Measurements from ENCODE around the gene EXO1.
"Not testable (repeated sequence)": the region's sequence is repeated elsewhere in the genome, so short reads cannot be mapped to it uniquely, and the experiment has no call there.

Gene EXO1

GRCh38 chr1:241822846-241823245 lies 25.2 kb upstream of the EXO1 start:
- H3K4me2 ChIP-seq (ENCODE audit: low read depth, low read length, poor library complexity, severe bottlenecking): no peak overlapping the region

GRCh38 chr1:241823925-241824324 lies 24.1 kb upstream of the EXO1 start:
- Histone ChIP-seq H3K9me3 (ENCODE audit: insufficient read depth, low read length) (no peaks in the 10 kb centered on the region), H3K4me3 (ENCODE audit: insufficient read depth, low read length, poor library complexity, severe bottlenecking) (no peak overlapping the region), H4K20me1 (ENCODE audit: low read depth, low read length) (no peaks in the 10 kb centered on the region), H3K27me3 (ENCODE audit: low read length) (no peaks in the 10 kb centered on the region), H3K9ac (ENCODE audit: low read length) (no peak overlapping the region), H2AFZ (ENCODE audit: low read depth, low read length, severe bottlenecking) (no peak overlapping the region), H3K9me2 (replicated peaks; ENCODE audit: insufficient read depth, low read length) (no peaks in the 10 kb centered on the region), H3F3A (ENCODE audit: insufficient read depth) (no peaks in the 10 kb centered on the region), H3K4me2 (ENCODE audit: low read depth, low read length, poor library complexity, severe bottlenecking) (no peak overlapping the region), H3K27ac (ENCODE audit: low read depth, low read length) (no peak overlapping the region), H3K36me3 (ENCODE audit: low read length) (no peaks in the 10 kb centered on the region), H3K79me2 (ENCODE audit: insufficient read depth, low read length) (no peaks in the 10 kb centered on the region)
- TF ChIP-seq, protein P1, sequence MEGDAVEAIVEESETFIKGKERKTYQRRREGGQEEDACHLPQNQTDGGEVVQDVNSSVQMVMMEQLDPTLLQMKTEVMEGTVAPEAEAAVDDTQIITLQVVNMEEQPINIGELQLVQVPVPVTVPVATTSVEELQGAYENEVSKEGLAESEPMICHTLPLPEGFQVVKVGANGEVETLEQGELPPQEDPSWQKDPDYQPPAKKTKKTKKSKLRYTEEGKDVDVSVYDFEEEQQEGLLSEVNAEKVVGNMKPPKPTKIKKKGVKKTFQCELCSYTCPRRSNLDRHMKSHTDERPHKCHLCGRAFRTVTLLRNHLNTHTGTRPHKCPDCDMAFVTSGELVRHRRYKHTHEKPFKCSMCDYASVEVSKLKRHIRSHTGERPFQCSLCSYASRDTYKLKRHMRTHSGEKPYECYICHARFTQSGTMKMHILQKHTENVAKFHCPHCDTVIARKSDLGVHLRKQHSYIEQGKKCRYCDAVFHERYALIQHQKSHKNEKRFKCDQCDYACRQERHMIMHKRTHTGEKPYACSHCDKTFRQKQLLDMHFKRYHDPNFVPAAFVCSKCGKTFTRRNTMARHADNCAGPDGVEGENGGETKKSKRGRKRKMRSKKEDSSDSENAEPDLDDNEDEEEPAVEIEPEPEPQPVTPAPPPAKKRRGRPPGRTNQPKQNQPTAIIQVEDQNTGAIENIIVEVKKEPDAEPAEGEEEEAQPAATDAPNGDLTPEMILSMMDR (IDR thresholded peaks at IDR 0.05; ENCODE audit: insufficient read depth, low read length, poor library complexity, severe bottlenecking): no peak
- TF ChIP-seq EZH2phosphoT487 (conservative IDR thresholded peaks at IDR 0.05; ENCODE audit: low read length): no peak

More at GRCh38 chr1:241822846-241823245, 25.2 kb upstream of the EXO1 start:
- no peaks in the 10 kb centered on the region for H3K79me2 ChIP-seq (ENCODE audit: insufficient read depth, low read length)
- H3K9ac ChIP-seq (ENCODE audit: low read length): no peak overlapping the region
- no peak for TF ChIP-seq EZH2phosphoT487 (conservative IDR thresholded peaks at IDR 0.05; ENCODE audit: low read length)
- TF ChIP-seq, protein P1 (IDR thresholded peaks at IDR 0.05; ENCODE audit: insufficient read depth, low read length, poor library complexity, severe bottlenecking): no peak
- H3K9me2 ChIP-seq (replicated peaks; ENCODE audit: insufficient read depth, low read length): no peaks in the 10 kb centered on the region
- no peaks in the 10 kb centered on the region for H3K36me3 ChIP-seq (ENCODE audit: low read length)
- no peak overlapping the region for H3K4me3 ChIP-seq (ENCODE audit: insufficient read depth, low read length, poor library complexity, severe bottlenecking)
- H3K27me3 ChIP-seq (ENCODE audit: low read length): no peaks in the 10 kb centered on the region
- no peaks in the 10 kb centered on the region for H3K9me3 ChIP-seq (ENCODE audit: insufficient read depth, low read length)
- H4K20me1 ChIP-seq (ENCODE audit: low read depth, low read length): no peaks in the 10 kb centered on the region
- no peaks in the 10 kb centered on the region for H3F3A ChIP-seq (ENCODE audit: insufficient read depth)
- no peak overlapping the region for H3K27ac ChIP-seq (ENCODE audit: low read depth, low read length)
- no peak overlapping the region for H2AFZ ChIP-seq (ENCODE audit: low read depth, low read length, severe bottlenecking)

DNA sequence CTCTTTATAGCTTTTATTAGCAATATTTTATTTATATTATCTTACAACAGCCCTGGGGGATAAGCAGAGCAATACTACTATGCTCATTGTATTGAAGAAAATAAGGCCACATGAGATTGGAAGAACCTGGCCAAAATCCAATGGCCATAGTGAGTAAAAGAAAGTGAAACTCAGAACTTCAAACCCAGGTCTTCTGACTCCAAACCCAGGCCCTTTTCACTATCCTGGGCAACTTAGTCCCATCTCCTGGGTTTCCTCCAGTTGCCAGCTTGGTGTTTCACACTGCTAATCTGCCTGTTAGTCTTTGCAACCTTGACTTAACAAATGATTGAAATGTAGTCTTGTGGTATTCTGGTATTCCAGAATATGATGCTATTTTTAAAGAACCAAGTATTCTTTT lies 22.4 kb upstream of the EXO1 start:
- H3K4me2 ChIP-seq (ENCODE audit: low read depth, low read length, poor library complexity, severe bottlenecking): no peak overlapping the region
- no peaks in the 10 kb centered on the region for H3K9me2 ChIP-seq (replicated peaks; ENCODE audit: insufficient read depth, low read length)
- H3K79me2 ChIP-seq (ENCODE audit: insufficient read depth, low read length): no peaks in the 10 kb centered on the region
- no peaks in the 10 kb centered on the region for H3K9me3 ChIP-seq (ENCODE audit: insufficient read depth, low read length)
- no peak overlapping the region for H3K4me3 ChIP-seq (ENCODE audit: insufficient read depth, low read length, poor library complexity, severe bottlenecking)
- TF ChIP-seq, protein P1 (IDR thresholded peaks at IDR 0.05; ENCODE audit: insufficient read depth, low read length, poor library complexity, severe bottlenecking): no peak
- no peak for TF ChIP-seq EZH2phosphoT487 (conservative IDR thresholded peaks at IDR 0.05; ENCODE audit: low read length)
- no peak overlapping the region for H3K27ac ChIP-seq (ENCODE audit: low read depth, low read length)
- no peaks in the 10 kb centered on the region for H3K36me3 ChIP-seq (ENCODE audit: low read length)
- H3K9ac ChIP-seq (ENCODE audit: low read length): no peak overlapping the region
- H4K20me1 ChIP-seq (ENCODE audit: low read depth, low read length): no peaks in the 10 kb centered on the region
- H2AFZ ChIP-seq (ENCODE audit: low read depth, low read length, severe bottlenecking): no peak overlapping the region
- H3K27me3 ChIP-seq (ENCODE audit: low read length): no peaks in the 10 kb centered on the region
- H3F3A ChIP-seq (ENCODE audit: insufficient read depth): no peaks in the 10 kb centered on the region

- H3K9me3 ChIP-seq (ENCODE audit: insufficient read depth, low read length); H3K4me2 ChIP-seq (ENCODE audit: low read depth, low read length, poor library complexity, severe bottlenecking); H4K20me1 ChIP-seq (ENCODE audit: low read depth, low read length); H3K9me2 ChIP-seq (replicated peaks; ENCODE audit: insufficient read depth, low read length); H3K27me3 ChIP-seq (ENCODE audit: low read length); H3K36me3 ChIP-seq (ENCODE audit: low read length); H3K9ac ChIP-seq (ENCODE audit: low read length); H3F3A ChIP-seq (ENCODE audit: insufficient read depth); H3K27ac ChIP-seq (ENCODE audit: low read depth, low read length); H2AFZ ChIP-seq (ENCODE audit: low read depth, low read length, severe bottlenecking); H3K4me3 ChIP-seq (ENCODE audit: insufficient read depth, low read length, poor library complexity, severe bottlenecking); H3K79me2 ChIP-seq (ENCODE audit: insufficient read depth, low read length): not testable (repeated sequence)
Measured at GRCh38 chr1:241826613-241827012, 21.4 kb upstream of the EXO1 start.

All from SU-DHL-6 (cell line).